ENCODE data around the gene GLIPR1L1.
"Not testable (repeated sequence)": the region's sequence is repeated elsewhere in the genome, so short reads cannot be mapped to it uniquely, and the experiment has no call there.

GLIPR1L1 gene

GRCh38 chr12:75345531-75345930, 11.1 kb downstream of the GLIPR1L1 start:
- no peak overlapping the region for H3K4me3 ChIP-seq (ENCODE audit: low read depth, low read length)
- no peak for DNase-seq (ENCODE audit: low read depth)
- TF ChIP-seq, protein P1, sequence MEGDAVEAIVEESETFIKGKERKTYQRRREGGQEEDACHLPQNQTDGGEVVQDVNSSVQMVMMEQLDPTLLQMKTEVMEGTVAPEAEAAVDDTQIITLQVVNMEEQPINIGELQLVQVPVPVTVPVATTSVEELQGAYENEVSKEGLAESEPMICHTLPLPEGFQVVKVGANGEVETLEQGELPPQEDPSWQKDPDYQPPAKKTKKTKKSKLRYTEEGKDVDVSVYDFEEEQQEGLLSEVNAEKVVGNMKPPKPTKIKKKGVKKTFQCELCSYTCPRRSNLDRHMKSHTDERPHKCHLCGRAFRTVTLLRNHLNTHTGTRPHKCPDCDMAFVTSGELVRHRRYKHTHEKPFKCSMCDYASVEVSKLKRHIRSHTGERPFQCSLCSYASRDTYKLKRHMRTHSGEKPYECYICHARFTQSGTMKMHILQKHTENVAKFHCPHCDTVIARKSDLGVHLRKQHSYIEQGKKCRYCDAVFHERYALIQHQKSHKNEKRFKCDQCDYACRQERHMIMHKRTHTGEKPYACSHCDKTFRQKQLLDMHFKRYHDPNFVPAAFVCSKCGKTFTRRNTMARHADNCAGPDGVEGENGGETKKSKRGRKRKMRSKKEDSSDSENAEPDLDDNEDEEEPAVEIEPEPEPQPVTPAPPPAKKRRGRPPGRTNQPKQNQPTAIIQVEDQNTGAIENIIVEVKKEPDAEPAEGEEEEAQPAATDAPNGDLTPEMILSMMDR (IDR thresholded peaks at IDR 0.05; ENCODE audit: insufficient read depth, low read depth, low read length, missing control alignments), result no peak

DNA sequence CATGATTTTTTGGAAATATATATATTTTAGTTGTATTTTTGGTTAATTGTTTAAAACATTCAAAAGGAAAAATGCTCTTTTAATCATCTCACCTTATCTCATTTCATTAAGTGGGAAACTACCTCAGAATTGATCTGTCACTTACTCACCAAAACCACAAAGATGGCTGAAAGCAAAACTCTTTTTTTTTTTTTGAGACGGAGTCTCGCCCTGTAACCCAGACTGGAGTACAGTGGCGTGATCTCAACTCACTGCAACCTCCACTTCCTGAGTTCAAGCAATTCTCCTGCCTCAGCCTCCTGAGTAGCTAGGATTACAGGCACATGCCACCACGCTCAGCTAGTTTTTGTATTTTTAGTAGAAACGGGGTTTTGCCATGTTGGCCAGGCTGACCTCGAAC, 11.7 kb downstream of the GLIPR1L1 start:
- DNase-seq (ENCODE audit: low read depth); H3K4me3 ChIP-seq (ENCODE audit: low read depth, low read length): not testable (repeated sequence)

GRCh38 chr12:75349946-75350345, 15.5 kb downstream of the GLIPR1L1 start:
- no peak overlapping the region for H3K4me3 ChIP-seq (ENCODE audit: low read depth, low read length)
- DNase-seq (ENCODE audit: low read depth), result no peak
- TF ChIP-seq, protein P1 (IDR thresholded peaks at IDR 0.05; ENCODE audit: insufficient read depth, low read depth, low read length, missing control alignments), result no peak

GRCh38 chr12:75350413-75350812, 15.9 kb downstream of the GLIPR1L1 start:
- TF ChIP-seq, protein P1 (IDR thresholded peaks at IDR 0.05; ENCODE audit: insufficient read depth, low read depth, low read length, missing control alignments), result no peak
- no peak for DNase-seq (ENCODE audit: low read depth)
- H3K4me3 ChIP-seq (ENCODE audit: low read depth, low read length), result no peak overlapping the region

- no peak overlapping the region for H3K4me3 ChIP-seq (ENCODE audit: low read depth, low read length)
- DNase-seq (ENCODE audit: low read depth), result no peak
- TF ChIP-seq, protein P1 (IDR thresholded peaks at IDR 0.05; ENCODE audit: insufficient read depth, low read depth, low read length, missing control alignments), result no peak
Measured at GRCh38 chr12:75354011-75354410, 19.5 kb downstream of the GLIPR1L1 start.

- H3K4me3 ChIP-seq (ENCODE audit: low read depth, low read length), result no peak overlapping the region
- DNase-seq (ENCODE audit: low read depth), result peak; percentile 21
- TF ChIP-seq, protein P1 (IDR thresholded peaks at IDR 0.05; ENCODE audit: insufficient read depth, low read depth, low read length, missing control alignments), result no peak
Measured at GRCh38 chr12:75360920-75361319, 26.4 kb downstream of the GLIPR1L1 start.

DNA sequence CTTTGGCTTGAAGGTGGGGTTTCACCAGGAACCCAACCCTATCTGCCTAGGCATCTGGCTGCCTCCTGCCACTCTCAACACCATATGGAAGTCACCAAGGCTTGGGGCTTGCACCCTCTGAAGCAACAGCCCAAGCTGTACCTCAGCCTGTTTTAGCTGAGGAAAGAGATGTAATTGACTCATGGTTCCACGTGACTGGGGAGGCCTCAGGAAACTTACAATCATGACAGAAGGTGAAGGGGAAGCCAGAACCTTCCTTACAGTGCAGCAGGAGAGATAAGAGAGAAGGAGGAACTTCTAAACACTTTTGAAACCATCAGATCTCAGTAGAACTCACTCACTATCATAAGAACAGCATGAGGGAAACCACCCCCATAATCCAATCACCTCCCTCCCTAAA, 26.9 kb downstream of the GLIPR1L1 start:
- TF ChIP-seq, protein P1 (IDR thresholded peaks at IDR 0.05; ENCODE audit: insufficient read depth, low read depth, low read length, missing control alignments), result no peak
- no peak overlapping the region for H3K4me3 ChIP-seq (ENCODE audit: low read depth, low read length)
- DNase-seq (ENCODE audit: low read depth), result no peak
